GM12878 (cell line): ENCODE data around the gene FGF11. TPM values are rescaled to one million over a fixed set of nuclear protein-coding genes. Genes with fewer than 3 reads are reported as not detected.

Experiments used
- ATAC-seq: fragments of 200-7000 bp; cut with Tn5 transposase; 3 replicates; pipeline ENCODE4 v1.9.1; 2020; ENCODE audit warnings: mild to moderate bottlenecking, moderate library complexity
- BruUV-seq: library from RNA; stranded (reverse); fragments of 400-500 nt; replicated peaks from 2 replicates; lab custom pipeline; 2021; lab: Mats Ljungman, UMichigan
- CTCF ChIA-PET: fragments of 300-600 bp; sonication (Branson Sonifier 250); formaldehyde crosslinking; extraction: SDS; loops from one replicate; lab custom pipeline; 2021; ENCODE audit warnings: inconsistent platforms; lab: Yijun Ruan, JAX
- POLR2A ChIA-PET: fragments of 350-600 bp; formaldehyde crosslinking; extraction: SDS; loops from one replicate; lab custom pipeline; 2021; ENCODE audit warnings: inconsistent platforms; lab: Charles Lee
- RAD21 ChIA-PET: fragments of 300-600 bp; sonication (Branson Sonifier 250); formaldehyde crosslinking; loops from one replicate; lab custom pipeline; 2023; ENCODE audit warnings: antibody characterized with exemption; ENCODE audit not compliant: unreplicated experiment; lab: Charles Lee
- SMC1A ChIA-PET: fragments of 300-600 bp; sonication (Branson Sonifier 250); formaldehyde crosslinking; loops from one replicate; lab custom pipeline; 2023; ENCODE audit not compliant: unreplicated experiment, uncharacterized antibody; lab: Charles Lee
- DNase-seq: peaks from one replicate; pipeline ENCODE4 v3.0.0-alpha.2; 2011; ENCODE audit warnings: low read depth, low spot score
- FAIRE-seq: peaks from 3 replicates; lab custom pipeline; 2011; peaks lifted over from hg19 to GRCh38; lab: Jason Lieb, UNC
- H2AFZ ChIP-seq: 2 replicates; pipeline ENCODE4 v1.6.0; 2011; ENCODE audit warnings: low read depth, low read length, control low read depth; ENCODE audit not compliant: control insufficient read depth
- H3K27ac ChIP-seq: 2 replicates; pipeline ENCODE4 v1.5.1; 2011; ENCODE audit warnings: control low read depth; ENCODE audit not compliant: control insufficient read depth, insufficient read depth
- H3K27me3 ChIP-seq, 2 experiments: replicated peaks in 1 of 2; 2 replicates each; pipeline versions ENCODE4 v1.6.0 to v1.6.1; 2011; ENCODE audit warnings: low read length in 1 of 2; ENCODE audit not compliant: control insufficient read depth in 2 of 2, insufficient read depth in 2 of 2
- H3K36me3 ChIP-seq, 2 experiments: 2 replicates each; pipeline ENCODE4 v1.5.1; 2011; ENCODE audit warnings: low read length in 1 of 2; ENCODE audit not compliant: control insufficient read depth in 2 of 2, insufficient read depth in 2 of 2
- H3K4me1 ChIP-seq: 2 replicates; pipeline ENCODE4 v1.6.1; 2011; ENCODE audit warnings: mild to moderate bottlenecking, low read length, moderate library complexity, mixed read lengths; ENCODE audit not compliant: control insufficient read depth, insufficient read depth
- H3K4me2 ChIP-seq: 2 replicates; pipeline ENCODE4 v1.6.0; 2011; ENCODE audit warnings: control low read depth; ENCODE audit not compliant: control insufficient read depth, insufficient read depth
- H3K4me3 ChIP-seq: fragments of 200-600 bp; sonication (generic); 2 replicates; pipeline ENCODE4 v1.5.1; 2016
- H3K79me2 ChIP-seq: 2 replicates; pipeline ENCODE4 v1.6.0; 2011; ENCODE audit warnings: low read length; ENCODE audit not compliant: control insufficient read depth, insufficient read depth
- H3K9ac ChIP-seq: 2 replicates; pipeline ENCODE4 v1.8.0; 2011; ENCODE audit warnings: low read length, control low read depth, mixed read lengths; ENCODE audit not compliant: control insufficient read depth, insufficient read depth
- H3K9me3 ChIP-seq: replicated peaks from 3 replicates; pipeline ENCODE4 v1.5.1; 2011; ENCODE audit warnings: mild to moderate bottlenecking, low read length; ENCODE audit not compliant: control insufficient read depth, insufficient read depth
- H4K20me1 ChIP-seq: 2 replicates; pipeline ENCODE4 v1.6.0; 2011; ENCODE audit not compliant: control insufficient read depth, insufficient read depth
- EED ChIP-seq: sonication (generic); IDR thresholded peaks from 2 replicates; pipeline ENCODE4 v1.6.1; 2016; ENCODE audit warnings: antibody characterized with exemption, low read depth
- EP300 ChIP-seq, 2 experiments: fragments of 150-350 bp in 1 of 2; IDR thresholded peaks; 2 replicates each; pipeline ENCODE4 v1.6.1; 2011 to 2012; ENCODE audit warnings: low read depth in 2 of 2, low read length in 2 of 2, borderline replicate concordance in 1 of 2, improper control_type of control experiment in 1 of 2, inconsistent platforms in 1 of 2; ENCODE audit not compliant: control insufficient read depth in 1 of 2
- ETV6 ChIP-seq, 2 experiments: fragments of 450-650 bp in 1 of 2; IDR thresholded peaks in 1 of 2; conservative IDR thresholded peaks in 1 of 2; 2 replicates each; pipeline ENCODE4 v1.6.1; 2014; ENCODE audit warnings: antibody characterized with exemption in 1 of 2, borderline replicate concordance in 1 of 2, low read depth in 1 of 2, mild to moderate bottlenecking in 1 of 2, moderate library complexity in 1 of 2
- KLF5 ChIP-seq: fragments of 450-650 bp; IDR thresholded peaks from 2 replicates; pipeline ENCODE4 v1.6.1; 2014; ENCODE audit warnings: mild to moderate bottlenecking; ENCODE audit not compliant: partially characterized antibody
- MTA3 ChIP-seq: IDR thresholded peaks from 2 replicates; pipeline ENCODE4 v1.6.1; 2012; ENCODE audit warnings: low read length, inconsistent platforms, borderline replicate concordance
- MYC ChIP-seq: IDR thresholded peaks from 2 replicates; pipeline ENCODE4 v1.6.1; 2011; ENCODE audit warnings: mild to moderate bottlenecking, low read length, moderate library complexity, inconsistent platforms; ENCODE audit not compliant: insufficient read depth, insufficient replicate concordance, insufficient read length, severe bottlenecking
- SREBF1 ChIP-seq: IDR thresholded peaks from 2 replicates; pipeline ENCODE4 v1.6.1; 2012; ENCODE audit warnings: mild to moderate bottlenecking, low read length
- TAF1 ChIP-seq: IDR thresholded peaks from 2 replicates; pipeline ENCODE4 v1.6.1; 2011; ENCODE audit warnings: mild to moderate bottlenecking, low read depth, low read length, borderline replicate concordance
- ZNF622 ChIP-seq: fragments of 450-650 bp; IDR thresholded peaks from 2 replicates; pipeline ENCODE4 v1.6.1; 2017; ENCODE audit warnings: mild to moderate bottlenecking, inconsistent platforms
- ZZZ3 ChIP-seq: IDR thresholded peaks from 2 replicates; pipeline ENCODE4 v1.6.1; 2011; ENCODE audit warnings: low read depth; ENCODE audit not compliant: control insufficient read depth, insufficient read length
- WGBS: methylation state at CpG from one replicate; pipeline ENCODE4 v1.1.6; 2016; ENCODE audit warnings: low lambda C conversion rate; ENCODE audit not compliant: insufficient replicate concordance, insufficient coverage; ENCODE audit errors: missing lambda C conversion rate; 5-methylcytosine and 5-hydroxymethylcytosine counted together
- in situ Hi-C: fragments of 300-500 bp; cut with MboI; formaldehyde crosslinking; loops from 9 replicates; pipeline ENCODE4 v1.14.3; 2018; ENCODE audit warnings: mixed read lengths
- intact Hi-C: fragments of 100-400 bp; cut with micrococcal nuclease; formaldehyde crosslinking; loops from one replicate; pipeline ENCODE4 v1.14.2; 2022; ENCODE audit not compliant: unreplicated experiment
- polyA plus RNA-seq, 11 experiments: library from polyadenylated mRNA; depleted of rRNA in 4 of 11; unstranded in 6 of 11; stranded (reverse) in 5 of 11; fragments of >200 nt; fragmentation: Nextera tagmentation in 4 of 11; fragmentation: Illumina TruSeq in 1 of 11; extraction: Ambion mirVana in 4 of 11; extraction: Trizol in 1 of 11; gene quantifications; 1 replicate in 1 of 11; 2 replicates in 10 of 11; pipeline versions ENCODE4 v1.2.1 to v1.2.3, GENCODE V29; 2011 to 2016; ENCODE audit warnings: inconsistent platforms in 2 of 11, missing spikeins in 2 of 11, low read depth in 1 of 11
- total RNA-seq, 4 experiments: library from RNA; depleted of rRNA in 3 of 4; stranded (reverse); fragments of >200 nt in 3 of 4; fragmentation: Illumina TruSeq in 1 of 4; extraction: Trizol in 1 of 4; gene quantifications; 2 replicates each; pipeline versions ENCODE4 v1.2.1 to v1.2.3, GENCODE V29; 2013 to 2021
- TF ChIP-seq, protein P1 (sequence below): fragments of 450-650 bp; IDR thresholded peaks from 2 replicates; pipeline ENCODE4 v1.6.1; 2017; ENCODE audit warnings: mild to moderate bottlenecking
- TF ChIP-seq, protein P2 (sequence below): IDR thresholded peaks from 2 replicates; pipeline ENCODE4 v1.6.1; 2012; ENCODE audit warnings: low read depth, low read length, improper control_type of control experiment
- TF ChIP-seq, protein P3 (sequence below): fragments of 450-650 bp; IDR thresholded peaks from 2 replicates; pipeline ENCODE4 v1.6.1; 2017; ENCODE audit warnings: mild to moderate bottlenecking, moderate library complexity

FGF11 gene
- total and polyA plus RNA-seq, 10 of the 15 experiments (the other 5 are each of a cell fraction or from before 2014, with no cell fraction given), result 0.69 to 21.1 (median 2.6) TPM

DNA sequence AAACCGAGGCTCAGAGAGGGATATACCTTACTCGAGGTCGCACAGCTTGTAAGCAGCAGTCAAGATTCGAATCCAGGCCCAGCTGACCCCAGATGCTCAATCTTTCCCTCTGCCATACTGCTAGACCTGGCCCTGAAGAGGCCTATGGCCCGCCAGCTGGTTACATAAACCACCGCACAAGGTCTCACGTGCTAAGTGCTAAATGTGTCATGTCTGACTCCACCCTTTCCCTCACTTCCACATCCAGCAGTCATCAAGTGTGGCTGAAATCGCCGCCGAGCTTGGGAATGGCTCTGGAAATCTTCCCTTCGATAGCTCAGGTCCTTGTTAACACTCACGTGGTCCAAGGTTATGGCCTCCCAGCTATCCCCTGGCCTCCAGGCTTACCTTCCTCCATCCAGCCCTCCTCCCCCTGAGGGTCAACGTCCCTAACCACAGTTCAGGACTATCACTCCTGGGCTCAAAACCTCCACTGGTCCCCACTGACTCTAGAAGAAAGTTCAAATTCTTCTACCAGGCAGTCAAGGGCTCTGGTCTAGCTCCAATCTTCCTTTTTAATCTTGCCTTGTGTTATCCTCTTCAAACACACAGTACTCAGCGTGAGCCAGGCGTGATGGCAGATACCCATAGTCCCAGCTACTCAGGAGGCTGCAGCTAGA, 36.6 kb downstream of the FGF11 start (continued):
- TF ChIP-seq, protein P1, sequence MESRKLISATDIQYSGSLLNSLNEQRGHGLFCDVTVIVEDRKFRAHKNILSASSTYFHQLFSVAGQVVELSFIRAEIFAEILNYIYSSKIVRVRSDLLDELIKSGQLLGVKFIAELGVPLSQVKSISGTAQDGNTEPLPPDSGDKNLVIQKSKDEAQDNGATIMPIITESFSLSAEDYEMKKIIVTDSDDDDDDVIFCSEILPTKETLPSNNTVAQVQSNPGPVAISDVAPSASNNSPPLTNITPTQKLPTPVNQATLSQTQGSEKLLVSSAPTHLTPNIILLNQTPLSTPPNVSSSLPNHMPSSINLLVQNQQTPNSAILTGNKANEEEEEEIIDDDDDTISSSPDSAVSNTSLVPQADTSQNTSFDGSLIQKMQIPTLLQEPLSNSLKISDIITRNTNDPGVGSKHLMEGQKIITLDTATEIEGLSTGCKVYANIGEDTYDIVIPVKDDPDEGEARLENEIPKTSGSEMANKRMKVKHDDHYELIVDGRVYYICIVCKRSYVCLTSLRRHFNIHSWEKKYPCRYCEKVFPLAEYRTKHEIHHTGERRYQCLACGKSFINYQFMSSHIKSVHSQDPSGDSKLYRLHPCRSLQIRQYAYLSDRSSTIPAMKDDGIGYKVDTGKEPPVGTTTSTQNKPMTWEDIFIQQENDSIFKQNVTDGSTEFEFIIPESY, result no peak
- TF ChIP-seq EED, result no peak

DNA sequence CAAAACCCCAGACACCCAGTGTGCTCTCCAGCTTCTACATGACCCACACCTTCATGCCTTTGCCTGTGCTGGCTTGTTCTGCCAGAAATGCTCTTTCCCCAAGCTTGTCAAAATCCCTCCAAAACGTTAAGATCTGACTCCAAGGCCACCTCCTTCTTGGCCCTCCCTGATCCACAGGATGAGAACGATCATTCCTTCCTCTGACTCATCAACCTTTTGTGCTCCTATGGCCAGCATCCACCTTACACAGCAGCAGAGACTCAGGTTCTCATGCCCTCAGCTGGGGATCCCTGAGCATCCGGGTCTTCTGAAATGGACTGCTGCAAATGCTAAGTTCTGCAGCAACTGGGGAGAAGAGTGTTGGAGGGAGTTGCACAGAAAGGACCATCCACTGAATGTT, 37.2 kb downstream of the FGF11 start:
- H3K4me1 ChIP-seq, result peaks cover 11% of the 10 kb centered on the region
- DNase-seq, result no peak
- no TSS peak for BruUV-seq
- in situ Hi-C loops (no loop called here), intact Hi-C loops (no loop called here)
- peaks cover 31% of the 10 kb centered on the region for H3K79me2 ChIP-seq
- H3K36me3 ChIP-seq, result no peaks in the 10 kb centered on the region
- H3K27ac ChIP-seq, result no peak overlapping the region
- no peak overlapping the region for H3K4me3 ChIP-seq
- peak overlapping the region; percentile 87 for H3K4me2 ChIP-seq
- ChIA-PET CTCF (interaction anchor here (0.8 to 6.2 kb wide), 7 partner anchors 9 to 121 kb away, joined by 3 to 17 read pairs (median 4); partner anchors contain the start of genes SENP3 and TMEM102), SMC1A (interaction anchor here (0.9 to 2.0 kb wide), 6 partner anchors 12 to 71 kb away, joined by 3 to 5 read pairs (median 3); partner anchors contain the start of gene TMEM102), RAD21 (interaction anchor here (0.7 to 1.6 kb wide), 4 partner anchors 33 to 114 kb away, joined by 3 to 5 read pairs (median 3); no protein-coding TSS in a partner anchor), POLR2A (interaction anchor here (0.5 to 2.1 kb wide), 7 partner anchors 9 to 41 kb away, joined by 3 to 9 read pairs (median 5); partner anchors contain the start of gene TMEM102)
- no peak overlapping the region for H2AFZ ChIP-seq
- no peaks in the 10 kb centered on the region for H3K9me3 ChIP-seq
- FAIRE-seq, result no peak
- ATAC-seq, result no peak
- no peaks in the 10 kb centered on the region for H3K27me3 ChIP-seq
- peaks cover 2% of the 10 kb centered on the region; the same call in 1 of the 2 replicates for H4K20me1 ChIP-seq
- 48% methylated on average over 3 of the region's 3 CpGs for WGBS
- H3K9ac ChIP-seq, result no peak overlapping the region
- TF ChIP-seq KLF5, result no peak
- TF ChIP-seq MYC, result no peak
- no peak for TF ChIP-seq ZNF622
- TF ChIP-seq SREBF1, result no peak
- no peak for TF ChIP-seq EP300 (IDR thresholded peaks at IDR 0.05; ENCODE audit: borderline replicate concordance in 1 of 2, control insufficient read depth in 1 of 2, low read depth in 2 of 2, low read length in 2 of 2)
- no peak for TF ChIP-seq ZZZ3
- no peak for TF ChIP-seq ETV6 (conservative IDR thresholded peaks at IDR 0.05 in 1 of 2, IDR thresholded peaks at IDR 0.05 in 1 of 2; ENCODE audit: borderline replicate concordance in 1 of 2, low read depth in 1 of 2)
- TF ChIP-seq, protein P2, sequence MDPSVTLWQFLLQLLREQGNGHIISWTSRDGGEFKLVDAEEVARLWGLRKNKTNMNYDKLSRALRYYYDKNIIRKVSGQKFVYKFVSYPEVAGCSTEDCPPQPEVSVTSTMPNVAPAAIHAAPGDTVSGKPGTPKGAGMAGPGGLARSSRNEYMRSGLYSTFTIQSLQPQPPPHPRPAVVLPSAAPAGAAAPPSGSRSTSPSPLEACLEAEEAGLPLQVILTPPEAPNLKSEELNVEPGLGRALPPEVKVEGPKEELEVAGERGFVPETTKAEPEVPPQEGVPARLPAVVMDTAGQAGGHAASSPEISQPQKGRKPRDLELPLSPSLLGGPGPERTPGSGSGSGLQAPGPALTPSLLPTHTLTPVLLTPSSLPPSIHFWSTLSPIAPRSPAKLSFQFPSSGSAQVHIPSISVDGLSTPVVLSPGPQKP, result no peak
- no peak for TF ChIP-seq TAF1
- TF ChIP-seq, protein P3, sequence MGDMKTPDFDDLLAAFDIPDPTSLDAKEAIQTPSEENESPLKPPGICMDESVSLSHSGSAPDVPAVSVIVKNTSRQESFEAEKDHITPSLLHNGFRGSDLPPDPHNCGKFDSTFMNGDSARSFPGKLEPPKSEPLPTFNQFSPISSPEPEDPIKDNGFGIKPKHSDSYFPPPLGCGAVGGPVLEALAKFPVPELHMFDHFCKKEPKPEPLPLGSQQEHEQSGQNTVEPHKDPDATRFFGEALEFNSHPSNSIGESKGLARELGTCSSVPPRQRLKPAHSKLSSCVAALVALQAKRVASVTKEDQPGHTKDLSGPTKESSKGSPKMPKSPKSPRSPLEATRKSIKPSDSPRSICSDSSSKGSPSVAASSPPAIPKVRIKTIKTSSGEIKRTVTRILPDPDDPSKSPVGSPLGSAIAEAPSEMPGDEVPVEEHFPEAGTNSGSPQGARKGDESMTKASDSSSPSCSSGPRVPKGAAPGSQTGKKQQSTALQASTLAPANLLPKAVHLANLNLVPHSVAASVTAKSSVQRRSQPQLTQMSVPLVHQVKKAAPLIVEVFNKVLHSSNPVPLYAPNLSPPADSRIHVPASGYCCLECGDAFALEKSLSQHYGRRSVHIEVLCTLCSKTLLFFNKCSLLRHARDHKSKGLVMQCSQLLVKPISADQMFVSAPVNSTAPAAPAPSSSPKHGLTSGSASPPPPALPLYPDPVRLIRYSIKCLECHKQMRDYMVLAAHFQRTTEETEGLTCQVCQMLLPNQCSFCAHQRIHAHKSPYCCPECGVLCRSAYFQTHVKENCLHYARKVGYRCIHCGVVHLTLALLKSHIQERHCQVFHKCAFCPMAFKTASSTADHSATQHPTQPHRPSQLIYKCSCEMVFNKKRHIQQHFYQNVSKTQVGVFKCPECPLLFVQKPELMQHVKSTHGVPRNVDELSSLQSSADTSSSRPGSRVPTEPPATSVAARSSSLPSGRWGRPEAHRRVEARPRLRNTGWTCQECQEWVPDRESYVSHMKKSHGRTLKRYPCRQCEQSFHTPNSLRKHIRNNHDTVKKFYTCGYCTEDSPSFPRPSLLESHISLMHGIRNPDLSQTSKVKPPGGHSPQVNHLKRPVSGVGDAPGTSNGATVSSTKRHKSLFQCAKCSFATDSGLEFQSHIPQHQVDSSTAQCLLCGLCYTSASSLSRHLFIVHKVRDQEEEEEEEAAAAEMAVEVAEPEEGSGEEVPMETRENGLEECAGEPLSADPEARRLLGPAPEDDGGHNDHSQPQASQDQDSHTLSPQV, result no peak
- TF ChIP-seq MTA3, result no peak
